OCI-LY3 (cell line): ENCODE measurements around the gene GPR55.

Experiments
- CTCF ChIP-seq: fragments of 200-600, 300-600 bp; sonication (generic); IDR thresholded peaks from 2 replicates; pipeline ENCODE4 v1.5.1; 2014; ENCODE audit warnings: antibody characterized with exemption, low read length, low read depth
- EZH2phosphoT487 ChIP-seq: fragments of 200-600 bp; shearing (Covaris generic); IDR thresholded peaks from 2 replicates; pipeline ENCODE4 v1.6.1; 2018; ENCODE audit warnings: antibody characterized with exemption, mixed run types, low read depth

- TF ChIP-seq CTCF (no peak), EZH2phosphoT487 (no peak)
Measured at GRCh38 chr2:230869914-230870543, 55.0 kb downstream of the GPR55 start.
